ENCODE measurements around the gene KCNJ6. TPM values are rescaled to one million over a fixed set of nuclear protein-coding genes. Genes with fewer than 3 reads are reported as not detected.
"Not testable (repeated sequence)": the region's sequence is repeated elsewhere in the genome, so short reads cannot be mapped to it uniquely, and the experiment has no call there.

KCNJ6 gene
- total RNA-seq, 2 experiments from 2014 or later: not detected

DNA sequence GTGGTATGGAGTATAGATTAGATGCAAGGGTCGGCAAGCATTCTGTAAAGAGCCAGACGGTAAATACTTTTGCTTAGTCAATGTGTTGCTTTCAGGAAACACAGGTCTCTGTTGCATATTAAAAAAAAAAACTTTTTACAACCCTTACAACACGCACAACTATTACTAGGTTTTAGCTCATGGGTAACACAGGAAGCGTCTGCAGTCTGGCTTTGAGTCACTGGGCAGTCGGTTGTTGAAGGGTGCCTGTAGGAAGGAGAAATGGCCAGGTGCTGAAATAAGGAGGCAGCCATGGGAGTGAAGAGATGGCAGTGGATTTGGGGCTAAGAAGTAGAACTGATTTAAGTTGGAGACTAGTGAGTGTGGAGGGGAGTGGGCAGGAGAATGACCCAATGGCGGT, 192.1 kb downstream of the KCNJ6 start:
- no peak overlapping the region for H3K27ac Mint-ChIP-seq
- CTCF ChIA-PET: no interaction called here
- H3K27me3 Mint-ChIP-seq: peaks cover 11% of the 10 kb centered on the region
- no peaks in the 10 kb centered on the region for H3K4me1 Mint-ChIP-seq
- DNase-seq: no peak
- H3K4me3 Mint-ChIP-seq: no peak overlapping the region
- ATAC-seq: no peak
- H3K36me3 Mint-ChIP-seq: no peaks in the 10 kb centered on the region
- no peaks in the 10 kb centered on the region for H3K9me3 Mint-ChIP-seq (ENCODE audit: low read depth)

DNA sequence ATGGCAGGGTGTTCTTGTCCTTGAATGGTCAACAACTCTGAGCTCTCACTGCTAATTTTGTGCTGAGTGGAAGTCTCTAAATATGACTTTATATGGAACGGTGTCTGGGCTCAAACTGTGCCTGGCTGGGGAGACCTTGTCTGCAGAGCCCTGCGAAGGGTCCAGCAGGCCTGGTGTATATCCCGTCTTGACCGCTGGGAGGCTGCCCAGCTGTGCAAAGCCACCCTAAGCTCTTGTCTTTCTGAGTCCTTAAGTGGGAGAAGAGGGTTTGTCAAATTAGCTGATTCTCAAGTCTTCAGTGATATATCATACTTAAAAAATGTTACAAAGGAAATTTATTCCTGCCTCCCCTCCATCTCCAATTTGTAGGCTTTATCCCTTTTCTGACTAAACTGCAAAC, 198.7 kb downstream of the KCNJ6 start:
- Mint-ChIP-seq H3K9me3 (ENCODE audit: low read depth) (no peaks in the 10 kb centered on the region), H3K4me3 (no peak overlapping the region), H3K27ac (no peak overlapping the region), H3K27me3 (peaks cover 8% of the 10 kb centered on the region), H3K36me3 (no peaks in the 10 kb centered on the region), H3K4me1 (no peaks in the 10 kb centered on the region)
- CTCF ChIA-PET: no interaction called here
- ATAC-seq: no peak
- no peak for DNase-seq

DNA sequence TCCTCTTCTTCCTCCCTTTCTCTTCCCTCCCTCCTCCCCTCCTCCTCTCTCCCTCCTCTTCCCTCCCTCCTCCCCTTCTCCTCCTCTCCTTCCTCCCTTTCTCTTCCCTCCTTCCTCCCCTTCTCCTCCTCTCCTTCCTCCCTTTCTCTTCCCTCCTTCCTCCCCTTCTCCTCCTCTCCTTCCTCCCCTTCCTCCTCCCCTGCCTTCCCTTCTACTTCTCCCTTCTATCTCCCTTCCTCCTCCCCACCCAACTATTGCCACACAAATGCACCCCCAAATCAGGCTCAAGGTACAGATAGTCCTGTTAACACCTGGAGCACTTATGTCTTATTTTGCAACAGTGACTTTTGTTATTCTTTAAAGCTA, 203.7 kb downstream of the KCNJ6 start:
- H3K4me3 Mint-ChIP-seq; DNase-seq; H3K36me3 Mint-ChIP-seq; H3K27ac Mint-ChIP-seq; ATAC-seq; H3K4me1 Mint-ChIP-seq; H3K9me3 Mint-ChIP-seq (ENCODE audit: low read depth): not testable (repeated sequence)
- peaks cover 18% of the 10 kb centered on the region for H3K27me3 Mint-ChIP-seq
- CTCF ChIA-PET: interaction anchor here (1.4 to 2.0 kb wide), 3 partner anchors 8 to 25 kb away, joined by 4 to 5 read pairs (median 5); no protein-coding TSS in a partner anchor

DNA sequence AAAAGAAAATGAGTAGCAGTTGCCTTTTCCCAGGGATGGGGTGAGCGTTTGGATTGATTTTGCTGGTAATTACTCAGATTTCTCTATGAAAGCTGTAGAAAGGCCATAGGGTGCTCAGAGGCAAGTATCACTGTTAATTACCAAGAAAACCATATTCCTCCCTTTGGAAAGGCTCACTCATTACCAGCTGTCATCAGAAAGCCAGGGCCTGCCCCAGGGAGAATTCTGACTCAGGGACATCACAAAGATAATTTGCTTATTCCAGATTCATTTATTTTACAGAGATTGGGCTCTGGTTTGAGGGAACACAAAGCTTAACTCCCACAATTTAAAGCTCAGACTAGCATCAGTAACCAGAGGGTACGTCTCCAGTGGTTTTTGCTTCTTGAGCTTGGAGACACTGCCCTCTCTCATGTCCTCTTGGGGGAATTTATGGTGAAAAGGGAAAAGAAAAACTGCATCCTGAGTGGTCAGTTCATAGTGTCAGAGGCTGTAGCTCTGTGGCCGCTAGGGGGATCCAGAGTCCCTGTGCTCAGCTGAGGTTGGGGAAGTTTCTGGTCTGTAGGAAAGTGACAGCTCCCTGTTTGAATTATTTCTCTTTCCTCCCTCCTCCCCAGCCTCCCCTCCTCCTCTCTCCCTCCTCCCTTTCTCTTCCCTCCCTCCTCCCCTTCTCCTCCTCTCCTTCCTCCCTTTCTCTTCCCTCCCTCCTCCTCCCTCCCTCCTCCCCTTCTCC, 204.3 kb downstream of the KCNJ6 start:
- ATAC-seq (no peak), DNase-seq (peak; percentile 46)
- H3K4me3 Mint-ChIP-seq: no peak overlapping the region
- H3K4me1 Mint-ChIP-seq: no peaks in the 10 kb centered on the region
- H3K9me3 Mint-ChIP-seq (ENCODE audit: low read depth): no peaks in the 10 kb centered on the region
- CTCF ChIA-PET: interaction anchor here (0.7 to 2.0 kb wide), 5 partner anchors 8 to 1368 kb away, joined by 4 to 5 read pairs (median 5); no protein-coding TSS in a partner anchor
- H3K27ac Mint-ChIP-seq: no peak overlapping the region
- peaks cover 18% of the 10 kb centered on the region for H3K27me3 Mint-ChIP-seq
- no peaks in the 10 kb centered on the region for H3K36me3 Mint-ChIP-seq

DNA sequence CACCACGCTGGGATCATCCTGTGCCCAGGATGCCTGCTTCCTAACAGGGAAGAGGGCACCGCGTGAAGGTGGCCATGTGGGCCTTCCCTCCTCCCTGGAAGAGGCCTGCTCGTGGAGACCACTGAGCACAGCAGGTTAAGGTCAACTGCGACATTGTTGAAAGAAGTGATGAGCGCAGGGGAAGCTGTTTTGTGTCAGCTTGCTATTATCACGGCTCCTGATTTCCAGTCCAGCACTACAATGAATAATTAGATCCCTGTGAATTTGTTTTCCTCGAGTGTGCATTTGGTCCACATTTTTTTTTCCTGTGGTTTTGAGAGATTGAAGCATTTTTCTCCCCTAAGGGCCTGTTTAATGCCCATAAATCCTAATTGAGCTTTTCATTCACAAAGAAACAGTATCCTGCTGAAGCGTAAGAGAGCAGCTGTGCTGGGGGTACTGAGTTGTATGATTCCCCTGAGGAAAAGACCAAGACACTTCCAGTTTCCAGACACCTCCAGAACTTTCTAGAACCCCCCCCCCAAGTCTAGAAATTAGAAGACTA, 204.9 kb downstream of the KCNJ6 start:
- CTCF ChIA-PET: interaction anchor here (0.7 to 2.0 kb wide), 5 partner anchors 9 to 1369 kb away, joined by 4 to 5 read pairs (median 5); no protein-coding TSS in a partner anchor
- H3K36me3 Mint-ChIP-seq: no peaks in the 10 kb centered on the region
- ATAC-seq: no peak
- DNase-seq: no peak
- H3K27ac Mint-ChIP-seq: no peak overlapping the region
- H3K9me3 Mint-ChIP-seq (ENCODE audit: low read depth): no peaks in the 10 kb centered on the region
- no peak overlapping the region for H3K4me3 Mint-ChIP-seq
- peaks cover 18% of the 10 kb centered on the region for H3K27me3 Mint-ChIP-seq
- no peaks in the 10 kb centered on the region for H3K4me1 Mint-ChIP-seq

DNA sequence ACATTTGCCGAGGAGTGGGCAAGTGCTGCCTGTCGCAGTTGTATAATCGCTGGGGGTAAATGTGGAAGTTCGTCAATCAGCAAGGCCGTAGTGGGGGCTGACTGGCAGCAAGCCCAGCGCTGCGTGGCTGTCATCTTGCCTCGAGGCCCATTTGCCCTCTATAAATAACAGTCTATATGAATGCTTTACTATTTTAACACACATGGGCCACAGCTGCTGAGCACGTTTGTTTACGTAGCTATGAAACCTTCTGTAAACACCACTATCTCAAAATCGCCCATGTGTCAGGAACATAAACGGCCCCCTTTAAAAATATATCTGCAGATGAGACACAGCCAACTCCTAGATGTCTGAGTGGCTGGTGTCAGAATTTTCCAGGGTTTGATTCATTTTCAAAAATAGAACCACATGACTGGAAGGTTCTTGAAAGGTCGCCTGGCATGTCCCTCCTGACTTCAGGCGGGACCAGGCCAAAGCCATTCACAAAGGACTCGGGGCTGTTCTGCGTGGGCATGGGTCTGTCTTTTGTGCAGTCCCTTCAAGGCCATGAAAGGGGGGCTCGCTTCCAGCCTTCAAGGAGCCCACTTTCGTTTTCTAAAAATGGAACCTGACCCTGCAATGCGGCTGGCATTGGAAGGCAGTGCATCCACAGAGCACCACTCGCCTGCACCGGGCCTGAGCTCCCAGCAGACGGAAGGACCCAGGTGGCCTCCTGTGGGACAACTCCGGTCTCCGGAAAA, 205.5 kb downstream of the KCNJ6 start:
- CTCF ChIA-PET: interaction anchor here (1.3 kb wide), 1 partner anchor 15 kb away, joined by 3 read pairs; no protein-coding TSS in a partner anchor
- Mint-ChIP-seq H3K27me3 (peaks cover 18% of the 10 kb centered on the region), H3K4me3 (no peak overlapping the region), H3K4me1 (no peaks in the 10 kb centered on the region), H3K36me3 (no peaks in the 10 kb centered on the region), H3K9me3 (ENCODE audit: low read depth) (no peaks in the 10 kb centered on the region), H3K27ac (no peak overlapping the region)
- ATAC-seq (no peak), DNase-seq (no peak)

DNA sequence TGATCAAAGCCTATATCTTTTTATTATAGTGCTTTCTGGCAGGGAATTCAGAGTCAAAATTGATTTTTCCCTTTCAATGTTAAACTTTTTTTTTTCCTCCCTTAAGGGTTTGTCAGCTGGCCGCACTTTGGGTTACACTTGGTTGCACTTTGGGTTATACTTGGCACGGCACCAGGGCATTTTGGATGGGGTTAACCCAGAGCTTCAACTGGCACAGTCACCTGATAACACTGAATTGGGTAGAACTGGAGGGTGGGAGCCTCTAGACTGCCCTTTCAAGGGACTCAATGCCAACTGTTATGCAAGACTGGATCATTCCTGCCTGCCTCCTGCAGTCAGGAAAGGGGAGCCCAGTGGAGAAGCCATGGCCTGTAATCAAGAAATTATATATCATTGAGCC, 211.5 kb downstream of the KCNJ6 start:
- ATAC-seq (no peak), DNase-seq (no peak)
- CTCF ChIA-PET: no interaction called here
- no peaks in the 10 kb centered on the region for H3K9me3 Mint-ChIP-seq (ENCODE audit: low read depth)
- peaks cover 12% of the 10 kb centered on the region for H3K27me3 Mint-ChIP-seq
- H3K4me1 Mint-ChIP-seq: no peaks in the 10 kb centered on the region
- no peaks in the 10 kb centered on the region for H3K36me3 Mint-ChIP-seq
- no peak overlapping the region for H3K4me3 Mint-ChIP-seq
- H3K27ac Mint-ChIP-seq: no peak overlapping the region

DNA sequence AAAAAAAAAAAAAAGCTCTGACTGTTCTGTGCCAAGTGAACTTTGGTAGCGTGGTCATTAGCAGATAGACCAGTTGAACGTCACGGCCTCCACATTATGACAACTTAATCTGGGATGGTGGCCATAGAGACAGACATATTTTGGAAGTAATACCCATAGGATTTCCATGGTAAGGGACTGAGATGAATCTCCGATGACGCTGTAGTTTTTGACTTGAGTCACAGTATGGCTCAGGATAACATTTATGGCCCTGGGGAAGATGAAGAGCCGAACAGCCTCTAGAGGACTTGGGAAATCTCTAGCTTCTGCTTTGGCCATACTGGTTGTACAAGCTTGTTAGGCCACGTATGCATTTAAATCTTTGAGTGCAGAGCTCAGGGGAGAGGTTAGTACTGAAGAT, 214.0 kb downstream of the KCNJ6 start:
- Mint-ChIP-seq H3K27me3 (no peaks in the 10 kb centered on the region), H3K27ac (no peak overlapping the region), H3K36me3 (no peaks in the 10 kb centered on the region), H3K4me3 (no peak overlapping the region), H3K4me1 (no peaks in the 10 kb centered on the region), H3K9me3 (ENCODE audit: low read depth) (no peaks in the 10 kb centered on the region)
- DNase-seq (no peak), ATAC-seq (no peak)
- CTCF ChIA-PET: no interaction called here

DNA sequence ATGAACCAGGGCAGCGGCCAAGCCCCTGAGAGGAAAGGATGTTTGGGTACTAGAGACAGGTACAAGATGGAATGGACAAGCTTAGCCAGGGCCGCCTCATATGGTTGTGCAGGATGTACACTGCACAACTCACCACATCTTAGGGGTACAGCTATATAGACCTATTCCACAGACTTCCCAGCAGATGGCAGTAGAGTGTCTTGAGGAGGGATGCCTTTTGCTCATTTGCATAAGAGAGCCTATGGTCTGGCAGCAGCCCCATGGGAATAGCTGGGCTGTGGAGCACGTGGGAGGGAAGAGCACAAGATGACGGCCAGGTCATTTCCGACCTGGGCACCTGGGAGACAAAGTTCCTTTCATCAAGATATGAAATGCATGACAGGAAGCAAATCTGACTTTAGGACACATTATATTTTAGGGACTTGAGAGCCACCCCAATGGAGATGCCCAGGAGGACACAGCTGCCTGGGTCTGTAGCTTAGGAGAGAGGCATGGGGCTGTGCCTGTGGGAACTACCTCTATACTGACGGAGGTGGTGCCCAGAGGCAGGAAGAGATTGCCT, 215.5 kb downstream of the KCNJ6 start:
- no peak for DNase-seq
- H3K27me3 Mint-ChIP-seq: peaks cover 12% of the 10 kb centered on the region
- ATAC-seq: peak; percentile 53

DNA sequence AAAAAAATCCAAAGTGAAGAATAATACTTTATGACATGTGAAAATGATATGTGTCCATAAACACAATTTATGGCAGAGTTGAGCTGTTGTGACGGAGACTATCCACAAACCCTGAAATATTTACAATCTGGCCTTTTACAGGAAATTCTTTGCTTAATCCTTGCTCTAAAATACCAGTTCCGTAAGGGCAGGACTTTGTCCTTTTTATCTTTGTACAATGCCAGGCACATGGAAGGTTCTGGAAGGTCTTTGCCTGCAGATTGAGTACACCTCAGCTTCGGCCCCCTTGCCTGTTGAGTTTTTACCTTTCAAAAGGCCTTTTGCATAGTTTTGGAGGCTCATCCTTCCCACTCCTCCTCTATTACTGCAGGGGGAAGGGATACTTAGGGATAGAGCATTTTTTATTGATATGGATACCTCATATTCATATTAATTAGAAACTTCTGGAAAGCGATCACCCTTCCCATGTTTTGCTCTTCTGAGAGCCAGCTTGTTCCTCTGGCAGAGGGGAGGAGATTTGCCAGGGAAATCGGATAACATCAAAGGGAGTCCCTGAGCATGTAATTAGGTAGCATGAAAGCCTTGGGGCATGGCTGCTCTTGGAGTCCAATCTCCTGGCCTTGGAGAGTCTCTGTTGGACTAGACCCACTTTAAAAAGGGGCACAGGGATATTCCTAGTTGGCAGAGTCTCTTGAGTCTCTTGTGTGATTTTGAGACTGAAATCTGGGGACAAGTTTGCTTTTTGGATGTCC, 217.1 kb downstream of the KCNJ6 start:
- Mint-ChIP-seq H3K36me3 (no peaks in the 10 kb centered on the region), H3K4me3 (no peak overlapping the region), H3K4me1 (no peaks in the 10 kb centered on the region), H3K9me3 (ENCODE audit: low read depth) (no peaks in the 10 kb centered on the region), H3K27me3 (peaks cover 15% of the 10 kb centered on the region), H3K27ac (no peak overlapping the region)
- CTCF ChIA-PET: no interaction called here
- DNase-seq: no peak
- ATAC-seq: no peak

More for the DNA sequence above, 215.5 kb downstream of the KCNJ6 start:
- Mint-ChIP-seq H3K4me3 (no peak overlapping the region), H3K36me3 (no peaks in the 10 kb centered on the region), H3K9me3 (ENCODE audit: low read depth) (no peaks in the 10 kb centered on the region), H3K27ac (no peak overlapping the region), H3K4me1 (no peaks in the 10 kb centered on the region)
- CTCF ChIA-PET: interaction anchor here (1.1 to 1.7 kb wide), 4 partner anchors 12 to 137 kb away, joined by 3 to 5 read pairs (median 4); no protein-coding TSS in a partner anchor

DNA sequence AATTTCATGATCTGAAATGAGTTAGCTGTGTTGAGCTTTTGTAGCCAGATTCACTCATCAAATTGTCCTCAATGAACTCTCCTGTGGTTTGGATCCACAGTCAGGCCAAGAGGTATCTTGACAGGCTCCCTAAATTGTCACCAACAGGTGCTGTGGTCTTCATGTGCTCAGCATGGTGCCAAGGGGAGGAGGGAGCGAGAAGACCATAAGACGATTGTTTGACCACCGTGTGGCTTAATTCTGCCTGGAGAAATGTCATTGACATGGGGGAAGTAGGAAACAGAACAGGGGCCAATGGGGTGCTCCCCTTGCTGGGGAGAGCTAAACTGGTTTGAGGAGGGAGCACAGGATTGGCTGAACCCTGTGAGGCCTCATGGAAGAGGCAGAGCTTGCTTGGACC, 219.3 kb downstream of the KCNJ6 start:
- no peak overlapping the region for H3K4me3 Mint-ChIP-seq
- no peaks in the 10 kb centered on the region for H3K4me1 Mint-ChIP-seq
- DNase-seq (no peak), ATAC-seq (no peak)
- no peaks in the 10 kb centered on the region for H3K9me3 Mint-ChIP-seq (ENCODE audit: low read depth)
- CTCF ChIA-PET: no interaction called here
- H3K27ac Mint-ChIP-seq: no peak overlapping the region
- H3K27me3 Mint-ChIP-seq: peaks cover 15% of the 10 kb centered on the region
- no peaks in the 10 kb centered on the region for H3K36me3 Mint-ChIP-seq

DNA sequence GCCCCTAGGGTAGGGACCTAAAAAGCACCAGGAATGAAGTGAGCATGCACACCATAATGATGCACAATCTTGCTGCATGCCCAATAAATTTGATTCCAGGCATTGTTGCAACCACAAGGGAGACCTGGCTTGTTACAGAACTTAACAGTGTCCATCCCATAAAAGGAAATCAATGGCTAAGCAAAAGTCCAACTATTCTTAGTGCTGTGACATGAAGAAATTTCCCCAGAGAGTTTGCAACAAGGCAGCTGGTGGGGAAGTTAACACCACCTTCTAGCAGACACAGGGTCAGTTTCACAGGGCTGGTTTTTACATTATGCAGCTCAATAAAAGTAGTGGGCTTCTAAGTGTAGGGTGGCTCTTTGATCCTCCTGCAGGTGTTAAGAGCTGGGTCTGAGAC, 221.1 kb downstream of the KCNJ6 start:
- CTCF ChIA-PET: interaction anchor here (1.1 kb wide), 1 partner anchor 15 kb away, joined by 3 read pairs; no protein-coding TSS in a partner anchor

More for the DNA sequence above, 221.1 kb downstream of the KCNJ6 start:
- Mint-ChIP-seq H3K27me3 (peaks cover 15% of the 10 kb centered on the region), H3K36me3 (no peaks in the 10 kb centered on the region), H3K27ac (no peak overlapping the region), H3K4me1 (no peaks in the 10 kb centered on the region), H3K9me3 (ENCODE audit: low read depth) (no peaks in the 10 kb centered on the region), H3K4me3 (no peak overlapping the region)
- no peak for ATAC-seq
- no peak for DNase-seq

All from activated CD8-positive, alpha-beta memory T cell treated with anti-CD3 and anti-CD28 coated beads, Interleukin-2, amount 10 ng/mL, durations not matched to agents 7 days and 5 days (primary cell).